ENCODE data around the gene CTRB1.
"Not testable (repeated sequence)": the region's sequence is repeated elsewhere in the genome, so short reads cannot be mapped to it uniquely, and the experiment has no call there.

Gene CTRB1

DNA sequence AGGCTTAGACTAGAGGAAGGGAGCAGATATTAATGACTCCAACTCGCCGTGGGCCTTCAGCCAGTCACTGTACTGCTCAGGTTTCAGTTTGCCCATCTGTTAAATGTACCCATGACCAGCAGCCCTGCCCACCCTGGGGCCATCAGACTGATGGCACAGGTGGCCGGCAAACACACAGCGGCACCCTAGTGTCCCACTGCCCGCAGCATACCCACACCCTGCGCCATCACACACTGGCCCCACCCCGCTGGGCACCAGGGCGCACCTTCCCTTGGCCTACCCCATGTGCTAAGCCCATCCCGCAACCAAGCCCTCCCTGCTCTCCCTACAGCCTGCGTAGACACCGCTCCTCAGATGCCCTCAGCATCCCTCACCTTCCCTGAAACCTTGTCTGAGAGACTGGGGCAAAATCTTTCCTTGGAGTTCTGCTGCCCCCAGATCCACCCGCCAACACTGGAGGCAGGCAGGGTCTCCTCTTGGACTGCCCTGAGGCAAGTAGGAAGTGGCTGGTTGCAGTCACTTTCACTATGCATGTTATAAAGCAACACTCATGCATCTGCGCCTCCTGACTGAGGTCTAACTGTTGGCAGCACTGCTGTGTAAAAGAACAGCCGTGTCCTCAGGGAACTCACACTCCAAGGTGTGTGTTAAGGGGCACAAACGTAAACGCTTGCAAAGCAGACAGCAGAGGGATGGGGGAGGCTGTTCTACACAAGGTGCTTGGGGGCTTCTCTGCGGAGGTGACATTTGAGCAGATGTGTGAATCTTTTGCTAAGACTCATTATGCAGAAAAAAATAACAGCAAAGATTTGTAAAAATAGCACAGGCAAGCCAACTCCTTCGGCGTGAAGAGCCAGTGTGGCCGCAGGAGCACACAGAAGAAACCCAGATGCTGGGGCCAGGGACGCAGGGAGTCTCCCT, 39.4 kb downstream of the CTRB1 start:
- no peak for DNase-seq

DNA sequence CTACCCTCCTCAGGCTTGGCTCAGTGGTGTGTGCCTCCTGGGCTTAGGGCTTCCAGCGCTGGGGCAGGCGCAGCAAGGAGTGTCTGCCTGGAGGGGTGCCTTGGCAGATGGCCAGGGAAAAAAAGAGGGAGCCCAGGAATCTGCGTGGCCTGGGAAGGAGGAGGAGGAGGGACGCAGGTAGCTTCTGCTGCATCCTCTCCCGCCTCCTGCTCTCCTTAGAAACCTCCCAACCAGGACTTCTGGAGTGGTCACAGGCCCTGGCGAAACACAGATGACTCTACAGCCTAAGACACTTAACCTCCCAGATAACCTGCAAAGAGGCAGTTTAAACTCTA, 40.0 kb downstream of the CTRB1 start:
- DNase-seq, result no peak

DNA sequence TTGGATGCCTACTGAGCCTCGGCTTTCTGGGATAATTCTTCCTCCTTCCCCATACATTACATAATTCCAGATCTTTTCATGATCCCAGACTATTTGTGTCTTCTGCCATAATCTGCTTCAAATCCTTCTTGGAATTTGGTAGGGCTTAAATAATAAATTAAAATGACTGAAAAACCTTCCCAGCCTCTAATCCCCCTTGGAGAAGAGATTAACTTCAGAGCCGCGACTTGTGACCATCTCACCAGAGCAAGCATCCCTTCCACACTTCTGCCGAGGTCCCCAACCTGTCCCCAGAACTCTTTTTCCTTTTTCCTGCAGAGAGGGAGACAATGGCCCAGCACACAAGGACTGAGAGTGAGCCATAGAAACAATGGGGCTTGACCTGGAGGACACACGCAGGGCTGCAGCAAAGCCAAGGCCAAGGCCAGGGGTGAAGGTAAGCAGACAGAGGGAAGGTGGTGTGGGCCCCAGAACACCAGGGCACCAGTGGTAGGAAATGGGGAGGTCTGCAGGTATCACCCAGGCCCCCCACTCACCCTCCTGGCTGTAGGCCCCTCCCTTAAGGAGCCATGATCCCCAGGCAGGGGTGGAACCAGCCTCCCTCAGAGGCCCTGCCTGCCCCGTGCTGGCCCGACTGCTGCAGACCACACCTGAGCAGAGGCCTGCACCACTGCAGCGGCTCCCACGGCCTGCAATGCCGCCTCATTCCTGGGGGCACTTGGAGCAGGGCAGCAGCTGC, 42.2 kb downstream of the CTRB1 start:
- no peak for DNase-seq

DNA sequence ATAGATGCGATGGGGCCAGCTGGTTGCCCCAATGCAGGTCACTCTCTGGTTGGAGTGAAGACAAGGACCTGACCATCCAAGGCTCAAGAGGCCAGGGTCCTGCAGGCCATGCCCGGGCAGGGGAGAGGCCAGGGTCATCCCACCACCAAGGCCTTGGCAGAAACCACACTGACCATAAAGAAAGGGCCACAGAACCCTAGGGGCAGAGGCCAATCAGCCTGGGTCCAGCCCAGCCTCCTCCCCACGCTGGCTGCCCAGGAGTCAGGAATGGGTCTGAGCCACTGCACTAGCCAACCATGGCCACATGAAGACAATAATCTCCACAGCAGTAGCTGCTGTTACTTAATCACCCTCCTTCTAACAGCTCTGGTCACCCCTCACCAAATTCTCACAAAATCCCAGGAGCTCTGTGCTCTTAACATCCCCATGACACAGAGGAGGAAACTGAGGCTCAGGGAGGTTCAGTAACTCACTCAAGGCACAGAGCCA, 42.8 kb downstream of the CTRB1 start:
- DNase-seq, result no peak

DNA sequence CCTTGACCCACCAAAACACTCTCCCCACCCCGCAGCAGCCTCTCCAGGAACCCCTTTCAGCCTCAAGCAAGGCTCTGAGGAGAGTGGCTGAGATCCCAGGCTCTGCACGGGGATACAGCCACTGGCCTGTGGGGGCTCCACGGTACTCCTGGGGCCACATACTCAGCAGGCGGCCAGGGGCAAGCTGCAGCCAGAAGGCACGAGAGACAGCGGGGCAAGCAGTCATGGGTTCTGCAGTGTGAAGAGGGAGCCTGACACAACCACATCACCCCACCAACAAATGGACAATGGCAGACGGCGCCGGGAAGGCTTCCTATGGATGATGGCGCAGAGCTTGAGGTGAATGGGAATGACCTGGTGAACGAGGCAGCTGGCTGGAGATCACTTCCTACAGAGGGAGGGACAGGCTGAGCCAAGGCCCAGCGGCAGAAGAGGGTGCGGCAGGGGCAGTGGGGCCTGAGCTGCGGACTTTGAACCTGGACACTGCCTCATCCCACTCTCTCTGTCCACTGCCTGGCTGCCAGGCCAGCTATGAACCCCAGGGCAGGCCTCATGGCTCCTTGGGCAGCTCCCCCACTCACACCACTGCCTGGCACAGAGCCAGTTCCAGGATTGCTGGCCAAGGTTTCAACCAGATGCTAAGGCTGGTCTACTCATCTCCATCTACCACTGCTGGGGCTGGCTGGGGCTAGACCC, 43.5 kb downstream of the CTRB1 start:
- DNase-seq, result no peak

DNA sequence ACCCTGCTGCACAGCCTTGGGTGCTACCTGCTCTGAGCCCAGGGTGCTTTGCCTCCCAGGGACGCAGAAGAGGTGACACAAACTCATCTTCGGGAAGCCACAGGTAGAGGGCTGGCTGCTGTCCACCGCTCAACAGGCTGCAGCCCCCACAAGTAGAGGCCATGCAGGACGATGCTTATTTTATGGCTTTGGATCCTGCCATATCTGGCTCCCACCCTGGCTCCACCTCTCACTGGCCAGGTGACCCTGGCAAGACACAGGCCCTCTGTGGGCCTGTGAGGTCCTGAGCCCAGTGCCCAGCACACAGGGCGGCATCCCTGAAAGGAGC, 44.0 kb downstream of the CTRB1 start:
- no peak for DNase-seq

DNA sequence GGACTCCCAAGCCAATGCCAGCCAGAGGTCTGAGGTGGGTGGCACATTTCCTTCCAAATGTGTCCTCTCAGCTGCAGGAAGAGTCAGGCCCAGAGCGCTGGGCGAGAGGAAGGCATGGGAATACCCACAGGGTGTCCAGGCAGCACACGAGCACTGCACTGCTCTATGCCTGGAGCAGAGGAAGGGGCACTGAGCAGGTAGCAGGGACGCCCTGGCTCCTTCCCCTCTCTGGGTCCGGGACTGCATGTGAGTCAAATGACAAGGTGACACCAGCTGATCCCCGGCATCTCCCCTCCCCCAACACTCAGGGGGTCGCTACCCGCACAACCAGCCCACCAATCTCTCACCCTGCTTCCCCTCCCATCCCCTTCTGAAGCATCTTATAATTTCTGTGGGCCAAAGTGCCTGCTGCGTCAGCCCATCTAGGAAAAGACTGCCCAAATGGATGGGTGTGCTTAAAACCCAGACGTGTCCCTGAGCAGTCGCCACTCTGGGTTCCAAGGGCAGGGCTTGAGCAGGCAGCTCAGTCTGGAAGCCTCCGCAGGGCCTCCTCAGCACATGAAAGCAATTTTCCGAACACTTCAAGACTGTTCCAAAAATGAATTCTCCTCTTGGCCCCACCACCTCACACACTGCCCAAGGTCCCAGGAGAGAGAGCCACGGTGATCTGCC, 44.6 kb downstream of the CTRB1 start:
- DNase-seq, result no peak

DNA sequence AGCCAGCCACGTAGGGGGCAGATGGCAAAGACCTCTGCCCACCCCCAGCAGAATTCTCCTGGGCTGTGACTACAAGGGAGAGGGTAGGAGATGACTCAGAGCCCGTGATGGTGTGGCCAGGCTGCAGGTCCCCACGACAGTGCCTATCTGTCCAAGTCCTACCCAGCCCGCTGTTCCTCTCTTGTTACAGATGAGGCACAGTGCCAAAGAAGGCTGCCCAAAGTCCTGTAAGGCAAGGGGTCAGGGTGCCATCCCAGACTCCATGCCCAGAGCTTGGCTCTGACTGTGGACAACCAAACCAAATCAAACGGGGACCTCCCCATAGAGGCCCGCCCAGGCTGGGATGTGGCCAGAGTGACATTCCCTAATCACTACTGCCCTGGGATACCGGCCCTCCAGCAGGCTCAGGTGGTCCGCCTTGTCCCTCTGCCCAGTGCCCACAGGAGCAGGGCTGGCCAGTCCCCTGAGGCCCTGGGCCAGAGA, 45.2 kb downstream of the CTRB1 start:
- DNase-seq, result no peak

DNA sequence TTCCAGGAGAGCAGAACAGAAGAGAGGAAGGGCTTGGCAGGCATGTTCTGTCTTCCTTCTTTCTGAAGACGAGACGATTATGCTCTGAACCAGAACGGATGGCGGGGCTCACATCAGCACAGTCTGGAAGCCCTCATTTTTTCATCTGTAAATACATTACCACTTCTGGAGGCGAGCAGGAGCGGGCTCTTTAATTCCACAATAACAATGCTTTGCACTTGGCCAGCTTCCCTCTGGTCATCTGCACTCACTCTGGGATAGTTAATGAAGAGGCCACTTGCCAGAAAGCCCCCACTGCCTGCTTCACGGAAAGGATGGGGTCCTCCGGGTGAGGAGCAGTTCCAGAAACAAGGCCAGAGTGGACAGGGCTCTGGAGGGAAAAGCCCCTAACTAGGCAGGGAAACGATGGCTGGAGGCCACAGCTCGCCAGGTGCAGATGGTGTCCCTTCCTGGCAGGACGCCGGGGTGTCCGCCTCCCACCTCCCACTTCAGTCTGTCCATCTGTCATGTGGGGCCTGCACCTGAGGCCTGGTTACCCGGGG, 45.7 kb downstream of the CTRB1 start:
- DNase-seq, result no peak

DNA sequence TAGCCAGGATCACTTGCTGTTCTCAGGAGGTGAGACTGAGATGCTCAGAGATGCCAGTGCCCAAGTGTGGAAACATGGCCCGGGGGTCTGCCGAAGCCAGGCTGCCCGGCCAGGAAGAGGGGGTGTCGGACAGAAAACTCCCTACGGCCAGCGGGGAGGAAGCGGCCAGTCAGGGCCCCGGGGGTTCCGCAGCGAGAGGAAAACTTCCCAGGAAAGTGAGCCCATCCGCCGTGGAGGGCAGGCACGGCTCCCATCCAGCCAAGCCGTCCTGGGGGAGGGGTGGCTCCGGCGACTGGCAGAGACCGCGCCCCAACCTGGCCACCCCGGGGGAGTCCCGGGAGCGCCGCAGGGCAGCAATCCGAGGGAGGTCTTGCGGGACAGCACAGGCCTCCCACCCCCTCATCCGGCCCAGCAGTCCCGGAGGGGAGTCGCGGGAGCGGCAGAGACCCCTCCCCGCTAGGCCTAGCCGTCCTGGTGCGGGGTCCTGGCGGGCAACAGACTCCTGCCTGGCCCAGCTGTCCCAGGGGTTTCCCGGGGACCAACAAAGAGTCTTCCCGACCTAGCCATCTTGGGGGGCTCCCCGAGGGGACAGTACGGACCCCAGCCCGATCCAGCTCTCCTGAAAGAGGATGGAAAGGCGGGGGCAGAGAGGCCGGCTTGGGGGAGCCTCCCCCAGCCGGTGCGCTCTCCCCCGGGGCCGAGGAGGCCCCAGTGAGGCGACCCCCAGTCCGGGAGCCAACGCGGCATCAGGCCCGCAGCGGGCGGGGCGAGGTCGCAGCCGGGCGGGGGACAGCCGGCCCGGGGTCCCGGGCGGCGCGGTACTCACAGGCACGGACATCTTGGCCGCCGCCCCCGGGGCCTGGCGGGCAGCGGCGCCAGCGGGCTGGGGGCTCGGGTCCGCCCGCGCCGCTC, 46.5 kb downstream of the CTRB1 start:
- DNase-seq, result no peak

DNA sequence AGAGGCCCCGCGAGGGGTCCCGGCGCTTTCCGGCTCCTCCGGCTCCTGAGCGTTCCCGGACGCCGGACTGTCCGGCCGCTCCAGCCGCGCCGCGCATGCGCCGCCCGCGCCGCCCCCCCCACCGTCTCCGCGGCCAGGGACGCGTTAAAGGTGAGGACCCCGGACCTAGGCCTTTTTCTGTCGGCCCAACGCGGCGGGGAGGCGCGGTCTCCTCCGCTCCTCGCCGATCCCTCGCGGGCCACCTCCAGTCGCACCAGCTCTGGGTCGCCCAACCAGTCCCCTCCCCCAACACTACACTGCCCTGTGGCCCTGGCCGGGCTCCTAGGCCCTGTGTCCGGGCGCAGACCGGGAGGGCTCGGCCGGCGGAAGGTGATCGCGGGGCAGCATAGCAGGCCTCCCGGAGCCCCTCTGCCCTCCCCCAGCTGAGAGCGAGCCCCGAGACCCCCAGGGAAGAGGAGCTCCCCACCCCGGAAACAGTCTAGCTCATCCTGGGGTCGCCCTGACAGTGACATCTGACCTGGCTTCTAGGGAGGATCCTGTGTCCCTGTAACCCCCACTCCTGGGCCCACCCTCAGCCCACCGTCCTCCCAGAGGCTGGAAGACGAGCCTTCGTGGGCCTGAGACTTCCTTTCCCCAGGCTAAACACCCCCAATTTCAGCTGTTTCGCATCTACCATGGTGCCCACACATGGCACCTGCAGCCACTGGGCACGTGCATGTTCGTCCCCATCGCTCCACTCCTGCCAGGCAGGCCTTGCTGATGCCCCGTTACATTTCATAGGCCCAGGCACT, 47.3 kb downstream of the CTRB1 start:
- no peak for DNase-seq

DNA sequence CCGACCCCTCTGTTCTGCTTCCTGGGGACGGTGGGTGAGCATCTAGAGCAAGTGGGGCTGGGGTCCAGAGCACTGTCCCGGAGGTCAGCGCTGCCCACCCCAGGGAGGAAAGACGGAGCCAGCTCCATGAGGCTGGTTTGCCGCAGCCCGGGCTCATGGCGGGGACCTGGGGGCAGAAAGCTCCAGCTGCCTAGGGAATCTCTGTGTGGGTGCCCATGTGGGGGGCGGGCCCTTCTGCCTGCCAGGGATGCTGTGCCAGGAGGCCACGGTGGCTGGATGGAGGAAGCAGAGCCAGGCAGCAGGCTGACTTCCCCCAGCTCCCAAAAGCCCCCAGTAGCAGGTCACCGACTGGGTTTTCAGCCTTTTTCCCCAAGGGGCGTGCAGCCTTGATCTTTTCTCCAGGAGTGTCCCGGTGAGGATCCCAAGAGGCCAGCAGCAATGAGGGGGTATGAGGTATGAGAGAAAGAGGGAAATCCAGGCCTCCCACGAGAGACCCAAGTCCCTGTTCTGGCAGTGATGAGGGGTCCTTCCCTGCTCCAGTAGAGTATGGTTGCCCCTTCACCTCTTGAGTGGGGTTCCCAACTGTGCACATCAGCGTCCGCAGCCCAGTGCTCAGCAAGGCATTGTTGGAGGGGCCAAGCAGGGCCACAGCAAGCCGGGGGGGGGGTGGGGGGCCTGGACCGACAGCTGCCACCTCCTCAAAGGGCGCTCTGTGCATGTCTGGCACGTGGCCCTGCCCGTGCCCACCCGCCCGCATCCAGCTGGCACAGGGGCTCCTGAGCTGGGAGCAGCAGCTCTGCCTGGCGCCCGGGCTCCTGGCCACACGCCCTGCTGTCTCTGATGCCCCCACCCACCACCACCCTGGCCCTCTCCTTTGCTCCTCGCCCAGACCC, 48.2 kb downstream of the CTRB1 start:
- no peak for DNase-seq

DNA sequence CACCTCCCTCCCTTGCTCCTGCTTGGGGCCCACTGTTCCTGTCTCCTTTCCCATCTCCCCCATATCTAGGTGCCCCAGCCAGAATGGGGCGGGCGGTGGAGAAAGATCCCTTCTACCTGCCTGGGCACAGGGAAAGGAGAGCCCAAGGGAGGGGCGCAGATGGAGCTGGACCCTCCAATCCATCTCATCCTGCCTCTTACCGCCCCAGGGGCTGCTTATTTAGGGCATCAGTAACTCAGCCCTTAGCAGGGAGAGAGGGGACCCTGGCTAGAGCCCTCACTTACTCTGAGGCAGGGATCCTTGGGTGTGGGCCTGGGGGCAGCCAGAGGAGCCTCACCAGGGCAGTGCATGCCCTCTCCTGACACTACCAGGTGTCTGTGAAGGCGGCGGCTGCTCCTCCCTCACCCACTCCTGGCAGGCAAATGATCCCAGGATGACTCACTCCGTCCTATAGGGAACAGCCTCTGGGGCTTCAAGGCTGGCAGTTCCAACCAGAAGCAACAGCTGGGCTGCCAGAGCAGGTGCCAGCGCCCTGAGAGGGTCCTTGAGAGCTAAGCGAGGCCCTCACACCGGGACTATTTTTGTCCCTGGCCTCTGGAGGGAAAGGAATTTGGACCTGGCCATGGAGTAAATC, 49.0 kb downstream of the CTRB1 start:
- peak; percentile 91 for DNase-seq

DNA sequence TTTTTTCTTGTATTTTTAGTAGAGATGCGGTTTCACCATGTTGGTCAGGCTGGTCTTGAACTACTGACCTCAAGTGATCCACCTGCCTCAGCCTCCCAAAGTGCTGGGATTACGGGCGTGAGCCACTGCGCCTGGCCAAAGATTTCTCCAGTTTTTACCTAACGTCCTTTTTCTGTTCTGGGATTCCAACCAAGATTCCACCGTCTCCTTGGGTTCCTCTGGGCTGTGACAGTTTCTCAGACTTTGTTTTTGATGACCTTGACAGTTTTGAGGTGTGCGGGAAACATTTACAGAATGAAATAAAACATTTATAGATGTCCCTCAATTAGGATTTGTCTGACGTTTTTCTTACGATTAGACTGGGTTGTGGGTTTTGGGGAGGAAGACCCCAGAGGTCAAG, 50.6 kb downstream of the CTRB1 start:
- not testable (repeated sequence) for DNase-seq

DNA sequence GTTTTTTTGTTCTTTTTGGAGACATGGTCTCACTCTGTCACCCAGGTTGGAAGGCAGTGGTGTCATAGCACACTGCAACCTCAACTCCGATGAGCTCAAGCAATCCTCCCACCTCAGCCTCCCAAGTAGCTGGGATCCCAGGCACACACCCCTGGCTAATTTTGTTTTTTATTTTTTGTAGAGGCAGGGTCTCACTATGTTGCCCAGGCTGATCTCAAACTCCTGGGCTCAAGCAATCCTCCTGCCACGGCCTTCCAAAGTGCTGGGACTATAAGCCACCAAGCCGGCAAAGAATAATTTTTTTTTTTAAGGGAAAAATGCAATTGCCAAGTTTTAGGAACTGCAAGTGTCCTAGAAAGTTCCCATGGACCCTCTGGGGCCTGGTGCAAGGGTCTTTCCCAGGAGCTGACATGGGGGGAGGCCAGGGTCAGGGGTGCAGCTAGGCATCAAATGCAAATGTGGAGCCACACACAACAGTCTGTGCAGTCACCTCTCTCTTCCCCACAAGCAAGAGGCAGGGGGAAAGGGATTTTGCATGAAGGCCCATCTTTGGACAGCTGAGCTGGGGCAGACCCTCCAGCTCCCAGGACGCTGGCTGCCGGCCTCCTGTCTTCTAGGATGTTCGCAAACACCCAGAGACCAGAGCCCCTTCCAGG, 52.8 kb downstream of the CTRB1 start:
- DNase-seq, result no peak

DNA sequence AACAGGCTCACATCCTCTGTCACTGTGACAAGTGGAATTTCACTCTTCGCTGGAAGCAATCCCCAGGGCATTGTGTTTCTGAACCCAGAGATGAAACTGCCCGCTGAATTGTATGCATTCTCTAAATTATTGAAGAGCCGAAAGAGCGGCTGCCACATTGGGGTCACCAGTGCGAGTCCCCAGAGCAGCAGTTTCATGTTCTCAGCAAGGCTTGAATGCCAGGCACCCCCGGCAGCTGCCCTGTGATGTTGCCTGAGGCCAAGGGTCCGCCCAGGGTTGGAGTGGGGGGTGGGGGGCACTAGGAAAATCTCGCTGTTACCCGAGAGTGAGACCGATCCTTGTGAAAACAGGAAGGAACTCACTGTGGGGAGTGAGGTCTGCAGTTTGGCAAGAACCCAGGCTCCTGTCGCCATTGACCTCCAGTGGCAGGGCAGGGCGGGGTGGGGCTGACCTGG, 53.3 kb downstream of the CTRB1 start:
- DNase-seq, result no peak

DNA sequence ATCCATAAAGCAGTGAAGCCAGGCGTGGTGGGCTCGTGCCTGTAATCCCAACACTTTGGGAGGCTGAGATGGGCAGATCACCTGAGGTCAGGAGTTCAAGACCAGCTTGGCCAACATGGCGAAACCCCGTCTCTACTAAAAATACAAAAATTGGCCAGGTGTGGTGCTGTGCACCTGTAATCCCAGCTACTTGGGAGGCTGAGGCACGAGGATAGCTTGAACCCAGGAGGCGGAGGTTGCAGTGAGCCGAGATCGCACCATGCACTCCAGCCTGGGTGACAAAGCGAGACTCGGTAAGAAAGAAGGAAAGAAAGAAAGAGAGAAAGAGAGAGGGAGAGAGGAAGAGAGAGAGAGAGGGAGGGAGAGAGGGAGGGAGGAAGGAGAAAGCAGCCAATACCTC, 53.8 kb downstream of the CTRB1 start:
- DNase-seq, result not testable (repeated sequence)
